ELR (cell line): ENCODE results near the gene CNBD2.
"Not testable (repeated sequence)": the region's sequence is repeated elsewhere in the genome, so short reads cannot be mapped to it uniquely, and the experiment has no call there.

ENCODE experiments used
- DNase-seq: peaks from one replicate; pipeline ENCODE4 v3.0.0-alpha.2; 2015; ENCODE audit warnings: low read depth

Gene CNBD2

GRCh38 chr20:36026131-36026530 is 57.7 kb downstream of the CNBD2 start:
- DNase-seq: not testable (repeated sequence)

DNA sequence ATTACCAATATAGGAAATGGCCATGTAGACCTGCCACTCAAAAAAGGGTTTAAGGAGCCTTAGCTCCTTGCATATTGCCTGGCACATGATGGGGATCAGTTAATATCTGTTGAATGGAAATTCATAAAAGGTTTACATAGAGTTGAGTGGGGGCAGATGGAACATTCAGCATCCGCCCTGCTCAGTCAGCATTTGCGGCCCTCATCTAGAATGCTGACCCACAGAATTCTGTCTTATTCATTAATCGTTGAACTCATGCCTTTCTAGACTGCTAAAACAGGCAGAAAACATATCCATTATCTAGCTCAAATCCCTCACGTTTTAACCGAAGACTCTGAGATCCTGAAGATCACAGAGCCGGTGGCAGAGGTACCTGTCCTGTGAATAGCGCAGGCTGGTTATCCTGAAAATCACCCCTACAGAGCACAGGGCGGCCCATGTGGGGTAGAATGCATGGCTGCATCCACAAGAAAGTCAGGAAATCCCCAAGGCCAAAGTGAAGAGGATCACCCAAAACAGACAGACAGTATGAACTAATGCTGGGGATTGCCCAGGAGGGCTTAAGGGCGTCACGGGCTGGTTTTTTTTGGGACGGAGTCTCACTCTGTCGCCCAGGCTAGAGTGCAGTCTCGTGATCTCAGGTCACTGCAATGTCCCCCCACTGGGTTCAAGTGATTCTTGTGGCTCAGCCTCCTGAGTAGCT is 59.9 kb downstream of the CNBD2 start:
- DNase-seq: no peak

- DNase-seq: no peak
Observed at GRCh38 chr20:36030149-36030548, 61.8 kb downstream of the CNBD2 start.

- DNase-seq: no peak
Observed at GRCh38 chr20:36031806-36032205, 63.4 kb downstream of the CNBD2 start.

GRCh38 chr20:36034875-36035274 is 66.5 kb downstream of the CNBD2 start:
- DNase-seq: no peak

DNA sequence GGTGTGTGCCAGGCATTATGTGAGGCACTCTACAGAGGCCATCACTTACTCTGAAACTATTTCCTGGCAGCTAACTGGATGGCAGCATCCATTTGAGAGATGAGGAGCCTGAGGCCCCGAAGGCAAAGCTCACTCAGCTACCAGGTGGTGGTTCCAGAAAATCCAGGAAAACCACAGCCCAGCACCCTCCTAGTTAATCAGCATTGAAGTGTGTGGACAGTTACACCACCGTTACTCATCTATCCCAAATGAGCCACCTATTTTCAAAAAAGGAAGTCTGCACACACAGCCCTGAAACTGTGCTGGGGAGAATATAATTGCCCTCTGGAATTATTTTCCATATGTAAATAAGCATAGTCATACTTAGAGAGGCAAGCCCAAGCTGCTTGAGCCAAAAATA is 67.4 kb downstream of the CNBD2 start:
- peak; percentile 62 for DNase-seq

- no peak for DNase-seq
Observed at GRCh38 chr20:36036688-36037087, 68.3 kb downstream of the CNBD2 start.

DNA sequence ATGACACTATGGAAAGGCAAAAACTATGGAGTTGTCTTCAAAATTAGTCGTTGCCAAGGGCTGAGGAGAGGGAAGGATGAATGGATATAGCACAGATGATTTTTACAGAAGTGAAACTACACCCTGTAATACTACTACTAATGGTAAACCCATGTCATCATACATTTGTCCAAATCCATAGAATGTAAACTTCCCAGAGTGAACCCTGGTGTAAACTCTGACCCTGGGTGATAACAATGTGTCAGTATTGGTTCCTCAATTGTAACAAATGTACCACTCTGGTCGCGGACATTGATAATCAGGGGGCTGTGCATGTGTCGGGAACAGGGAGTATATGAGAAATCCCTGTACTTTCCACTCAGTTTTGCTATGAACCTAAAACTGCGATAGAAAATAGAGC is 72.2 kb downstream of the CNBD2 start:
- DNase-seq: no peak

DNA sequence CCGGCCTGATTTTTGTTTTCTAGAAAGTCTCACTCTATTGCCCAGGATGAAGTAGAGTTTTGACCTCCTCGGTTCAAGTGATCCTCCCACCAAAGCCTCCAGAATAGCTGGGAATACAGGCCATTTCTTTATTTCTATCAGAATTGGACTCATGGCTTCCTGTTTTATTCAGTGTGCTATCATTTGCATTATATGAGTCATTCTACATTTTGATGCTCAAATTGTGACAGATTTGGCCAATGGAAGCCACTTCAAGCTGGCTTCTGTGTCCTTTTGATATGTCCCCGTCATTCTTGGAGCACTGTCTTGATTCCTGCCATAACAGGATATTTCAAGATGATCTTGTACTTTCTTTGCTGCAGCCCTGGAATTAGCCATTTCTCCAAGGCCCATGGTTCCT is 75.1 kb downstream of the CNBD2 start:
- no peak for DNase-seq

GRCh38 chr20:36043892-36044515 is 75.6 kb downstream of the CNBD2 start:
- no peak for DNase-seq

DNA sequence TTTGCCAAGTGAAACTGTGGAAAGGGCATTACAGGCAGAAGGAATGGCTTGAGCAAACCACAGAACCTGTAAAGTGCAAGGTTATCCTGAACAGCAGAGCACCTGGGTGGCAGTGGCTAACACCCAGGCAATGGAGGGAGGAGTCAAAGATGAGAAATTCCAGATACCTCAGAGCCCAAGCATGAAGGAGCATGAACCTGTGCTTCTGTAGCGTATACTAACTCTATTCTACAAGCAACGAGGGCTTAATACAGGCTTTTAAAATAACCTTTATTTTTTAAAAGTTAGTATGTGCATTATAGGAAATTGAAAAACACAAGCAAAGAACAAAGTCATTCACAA is 77.0 kb downstream of the CNBD2 start:
- no peak for DNase-seq

GRCh38 chr20:36046073-36046798 is 77.8 kb downstream of the CNBD2 start:
- DNase-seq: not testable (repeated sequence)

DNA sequence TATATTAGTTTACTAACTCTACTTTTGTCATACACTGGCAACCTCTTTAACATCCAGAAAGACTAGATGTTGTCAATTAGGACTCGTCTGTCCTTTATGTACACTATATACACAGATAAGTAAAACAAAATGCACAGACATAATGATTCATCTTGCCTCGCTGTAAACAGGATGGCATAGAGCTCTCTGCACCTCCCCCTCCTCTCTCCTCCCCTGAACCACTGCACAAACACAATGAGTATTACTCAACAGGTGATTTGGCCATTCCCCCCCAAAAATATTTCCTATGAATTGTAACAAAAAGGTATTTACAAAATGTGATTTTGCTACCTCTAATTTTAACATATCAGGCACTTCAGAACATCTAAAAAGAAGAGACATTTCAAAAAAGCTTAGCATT is 81.0 kb downstream of the CNBD2 start:
- DNase-seq: peak; percentile 63

GRCh38 chr20:36050436-36051317 is 82.3 kb downstream of the CNBD2 start:
- peak; percentile 94 for DNase-seq

DNA sequence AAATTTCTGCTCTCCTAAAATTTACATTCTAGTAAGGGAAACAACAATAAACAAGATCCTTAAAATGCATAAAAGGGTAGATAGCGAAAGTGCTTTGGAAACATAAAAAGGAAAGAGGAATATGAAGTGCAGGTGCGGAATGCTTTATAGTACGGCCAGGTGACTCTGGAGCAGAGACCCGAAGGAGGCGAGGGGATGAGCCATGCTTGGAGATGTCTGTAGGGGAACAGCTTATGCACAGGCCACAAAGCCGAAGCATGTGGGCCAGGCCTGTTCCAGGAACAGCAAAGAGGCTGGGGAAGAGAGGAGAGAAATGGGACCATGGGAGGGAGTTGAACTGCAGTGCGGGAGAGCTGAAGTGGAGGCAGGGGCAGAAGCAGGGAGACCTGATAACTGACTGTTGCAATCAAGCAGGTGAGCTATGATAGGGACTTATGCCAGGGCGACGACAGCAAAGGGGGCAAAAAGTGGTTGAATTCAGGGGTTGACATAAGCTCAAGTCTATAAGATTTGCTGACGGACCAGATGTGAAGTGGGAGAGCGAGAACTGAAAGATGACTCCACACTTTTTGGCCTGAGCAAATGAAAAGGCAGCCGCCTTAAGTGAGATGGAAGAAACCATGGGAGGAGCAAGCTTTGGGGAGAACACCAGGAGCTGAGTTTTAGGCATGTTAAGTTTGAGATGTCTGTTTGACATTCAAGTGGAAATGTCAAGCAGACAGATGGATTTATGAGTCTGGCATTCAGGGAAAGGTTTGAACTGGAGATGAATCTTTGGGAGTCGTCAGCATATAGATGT is 83.1 kb downstream of the CNBD2 start:
- DNase-seq: no peak

DNA sequence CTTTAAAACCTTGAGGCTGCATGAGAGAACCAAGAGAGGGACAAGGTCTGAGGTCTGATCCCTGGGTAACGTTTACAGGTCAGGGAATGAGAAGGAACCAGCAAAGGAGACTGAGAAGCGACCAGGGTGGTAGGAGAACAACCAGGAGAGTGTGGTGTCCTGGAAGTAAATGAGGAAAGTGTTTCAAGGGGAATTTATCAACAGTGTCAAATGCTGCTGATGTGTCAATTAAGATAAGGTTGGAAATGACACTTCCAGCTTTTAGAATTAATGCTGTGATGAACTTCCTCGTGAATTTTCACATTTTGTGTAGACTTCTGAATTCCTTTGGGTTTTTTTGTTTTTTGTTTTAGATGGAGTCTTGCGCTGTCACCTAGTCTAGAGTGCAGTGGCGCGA is 83.7 kb downstream of the CNBD2 start:
- no peak for DNase-seq

DNA sequence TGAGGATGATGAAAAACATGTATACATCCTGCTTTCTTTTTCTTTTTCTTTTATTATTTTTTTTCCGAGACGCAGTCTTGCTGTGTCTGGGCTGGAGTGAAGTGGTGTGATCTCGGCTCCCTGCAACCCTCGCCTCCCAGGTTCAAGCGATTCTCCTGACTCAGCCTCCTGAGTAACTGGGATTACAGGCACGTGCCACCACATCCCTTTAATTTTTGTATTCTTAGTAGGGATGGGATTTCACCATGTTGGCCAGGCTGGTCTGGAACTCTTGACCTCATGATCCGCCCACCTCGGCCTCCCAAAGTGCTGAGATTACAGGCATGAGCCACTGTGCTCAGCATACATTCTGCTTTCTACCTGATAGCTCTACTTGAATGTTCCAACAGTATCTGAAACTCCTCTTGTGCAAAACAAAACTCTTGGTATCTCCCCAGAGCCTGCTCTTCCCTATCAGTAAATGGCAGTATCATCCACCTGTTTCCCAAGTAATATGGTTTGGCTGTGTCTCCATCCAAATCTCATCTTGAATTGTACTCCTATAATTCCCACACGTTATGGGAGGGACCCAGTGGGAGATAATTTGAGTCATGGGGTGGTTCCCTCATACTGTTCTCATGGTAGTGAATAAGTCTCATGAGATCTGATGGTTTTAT is 85.6 kb downstream of the CNBD2 start:
- DNase-seq: not testable (repeated sequence)

- no peak for DNase-seq
Observed at GRCh38 chr20:36055145-36055544, 86.8 kb downstream of the CNBD2 start.

- DNase-seq: no peak
Observed at GRCh38 chr20:36060676-36061075, 92.3 kb downstream of the CNBD2 start.

DNA sequence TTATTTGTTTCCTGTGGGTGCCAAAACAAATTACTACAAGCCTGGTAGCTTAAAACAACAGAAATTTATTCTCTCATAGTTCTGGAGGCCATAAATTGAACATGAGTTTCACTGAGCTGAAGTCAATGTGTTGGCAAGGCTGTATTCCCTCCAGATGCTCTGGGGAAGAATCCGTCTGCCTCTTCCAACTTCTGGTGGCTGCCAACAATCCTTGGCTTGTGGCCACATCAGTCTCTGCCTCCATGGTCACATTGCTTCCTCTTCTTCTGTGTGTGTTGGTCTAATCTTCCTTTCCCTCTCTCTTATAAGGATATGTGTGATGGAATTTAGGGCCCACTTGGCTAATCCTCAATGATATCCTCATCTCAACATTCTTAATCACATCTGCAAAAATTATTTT is 93.4 kb downstream of the CNBD2 start:
- no peak for DNase-seq

DNA sequence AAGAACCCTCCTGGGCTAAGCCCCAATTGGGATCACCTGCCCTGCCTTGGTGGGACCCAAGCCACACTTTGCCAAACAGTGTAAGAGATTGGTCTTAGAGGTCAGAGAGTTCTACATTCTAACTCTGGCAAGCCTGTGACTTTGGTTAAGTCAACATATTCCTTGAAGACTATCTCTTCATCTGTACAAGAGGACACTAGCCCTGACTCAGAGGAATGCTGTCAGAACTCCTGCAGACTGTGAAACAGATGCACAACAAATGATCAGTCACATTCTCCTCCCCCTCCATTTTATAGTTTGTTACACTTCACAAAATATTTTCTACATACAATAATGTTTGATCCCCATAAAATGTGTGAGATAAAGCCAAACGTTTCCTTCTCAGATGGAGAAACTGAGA is 94.4 kb downstream of the CNBD2 start:
- peak; percentile 79 for DNase-seq
